Progenitor cell of endocrine pancreas (in vitro differentiated cells): ENCODE results near the gene DESI2. TPM values are rescaled to one million over a fixed set of nuclear protein-coding genes. Genes with fewer than 3 reads are reported as not detected.

ENCODE experiments used
- DNase-seq: peaks from one replicate; pipeline ENCODE4 v3.0.0; 2021; ENCODE audit warnings: low spot score; ENCODE audit not compliant: unreplicated experiment
- H3K27ac Mint-ChIP-seq: 2 replicates; pipeline ENCODE4 v1.8.0; 2021; ENCODE audit warnings: mild to moderate bottlenecking, moderate library complexity, mixed read lengths
- H3K27me3 Mint-ChIP-seq: 2 replicates; pipeline ENCODE4 v1.8.0; 2021; ENCODE audit warnings: mixed read lengths
- H3K36me3 Mint-ChIP-seq: 2 replicates; pipeline ENCODE4 v1.8.0; 2022; ENCODE audit warnings: mixed read lengths; ENCODE audit not compliant: insufficient read depth
- H3K4me1 Mint-ChIP-seq: 2 replicates; pipeline ENCODE4 v1.8.0; 2021; ENCODE audit warnings: low read depth, mixed read lengths
- H3K4me3 Mint-ChIP-seq: 2 replicates; pipeline ENCODE4 v1.8.0; 2021; ENCODE audit warnings: low read depth, mild to moderate bottlenecking, moderate library complexity, mixed read lengths
- H3K9me3 Mint-ChIP-seq: 2 replicates; pipeline ENCODE4 v1.8.0; 2021; ENCODE audit warnings: low read depth, mixed read lengths
- total RNA-seq: library from RNA; stranded (reverse); gene quantifications from 2 replicates; pipeline ENCODE4 v1.2.1, GENCODE V29; 2021
- TF ChIP-seq, protein P1 (sequence below): fragments of 200-600 bp; sonication (generic); IDR thresholded peaks from one replicate; pipeline ENCODE4 v1.5.0; 2021; ENCODE audit warnings: antibody characterized with exemption, mild to moderate bottlenecking; ENCODE audit not compliant: unreplicated experiment

DESI2 gene
- total RNA-seq, 1 donor from 2014 or later, result 32.7 TPM

DNA sequence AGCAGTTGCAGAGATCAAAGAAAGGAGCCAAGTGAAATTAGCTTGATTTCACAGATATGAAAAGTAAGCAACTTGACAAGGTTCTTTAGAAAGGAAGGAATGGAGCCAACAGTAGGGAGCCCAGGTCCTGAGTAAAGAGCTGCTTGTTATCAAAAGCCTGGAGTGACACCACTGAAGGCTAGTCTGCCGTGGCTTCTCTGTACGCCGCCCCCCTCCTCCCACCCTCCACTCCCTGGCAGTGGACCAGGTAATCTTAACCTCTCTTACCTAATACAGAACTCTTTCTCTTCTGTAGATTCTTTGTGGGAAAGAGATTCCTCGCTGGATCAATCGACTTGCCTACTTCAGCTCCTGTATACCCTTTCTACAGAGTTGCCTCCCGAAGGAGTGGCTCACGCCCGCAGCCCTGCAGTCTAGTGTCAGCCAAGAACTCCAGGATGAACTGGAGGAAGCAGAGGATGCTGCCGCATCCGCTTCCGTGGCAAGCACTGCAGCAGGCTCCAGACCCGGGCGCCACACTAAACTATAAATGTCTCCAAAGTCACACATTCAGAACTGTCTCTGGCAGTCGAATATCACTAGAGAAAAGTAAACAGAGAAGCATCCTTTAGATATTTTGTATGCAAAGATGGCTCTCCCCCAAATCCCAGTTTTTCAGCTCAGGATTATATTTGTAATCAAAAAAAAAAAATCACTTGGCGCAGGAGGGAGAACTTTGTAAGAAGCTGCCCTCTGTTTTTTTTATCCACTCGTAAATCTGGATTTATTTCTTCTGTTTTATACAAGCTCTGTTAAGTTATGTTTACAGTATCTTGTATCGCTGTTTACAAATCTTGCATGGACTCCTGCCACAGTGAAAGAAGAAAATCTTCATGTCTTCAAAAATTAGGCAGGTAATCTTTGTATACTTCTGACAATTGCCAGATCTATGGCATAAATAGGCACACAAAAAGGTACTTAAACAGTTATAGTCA is 52.6 kb downstream of the DESI2 start:
- peaks cover 2% of the 10 kb centered on the region for H3K4me1 Mint-ChIP-seq
- H3K36me3 Mint-ChIP-seq, result peaks cover 18% of the 10 kb centered on the region
- peaks cover 4% of the 10 kb centered on the region for H3K9me3 Mint-ChIP-seq
- TF ChIP-seq, protein P1, sequence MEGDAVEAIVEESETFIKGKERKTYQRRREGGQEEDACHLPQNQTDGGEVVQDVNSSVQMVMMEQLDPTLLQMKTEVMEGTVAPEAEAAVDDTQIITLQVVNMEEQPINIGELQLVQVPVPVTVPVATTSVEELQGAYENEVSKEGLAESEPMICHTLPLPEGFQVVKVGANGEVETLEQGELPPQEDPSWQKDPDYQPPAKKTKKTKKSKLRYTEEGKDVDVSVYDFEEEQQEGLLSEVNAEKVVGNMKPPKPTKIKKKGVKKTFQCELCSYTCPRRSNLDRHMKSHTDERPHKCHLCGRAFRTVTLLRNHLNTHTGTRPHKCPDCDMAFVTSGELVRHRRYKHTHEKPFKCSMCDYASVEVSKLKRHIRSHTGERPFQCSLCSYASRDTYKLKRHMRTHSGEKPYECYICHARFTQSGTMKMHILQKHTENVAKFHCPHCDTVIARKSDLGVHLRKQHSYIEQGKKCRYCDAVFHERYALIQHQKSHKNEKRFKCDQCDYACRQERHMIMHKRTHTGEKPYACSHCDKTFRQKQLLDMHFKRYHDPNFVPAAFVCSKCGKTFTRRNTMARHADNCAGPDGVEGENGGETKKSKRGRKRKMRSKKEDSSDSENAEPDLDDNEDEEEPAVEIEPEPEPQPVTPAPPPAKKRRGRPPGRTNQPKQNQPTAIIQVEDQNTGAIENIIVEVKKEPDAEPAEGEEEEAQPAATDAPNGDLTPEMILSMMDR, result no peak
- H3K27ac Mint-ChIP-seq, result peak overlapping the region; percentile 73
- no peaks in the 10 kb centered on the region for H3K27me3 Mint-ChIP-seq
- no peak overlapping the region for H3K4me3 Mint-ChIP-seq
- no peak for DNase-seq

DNA sequence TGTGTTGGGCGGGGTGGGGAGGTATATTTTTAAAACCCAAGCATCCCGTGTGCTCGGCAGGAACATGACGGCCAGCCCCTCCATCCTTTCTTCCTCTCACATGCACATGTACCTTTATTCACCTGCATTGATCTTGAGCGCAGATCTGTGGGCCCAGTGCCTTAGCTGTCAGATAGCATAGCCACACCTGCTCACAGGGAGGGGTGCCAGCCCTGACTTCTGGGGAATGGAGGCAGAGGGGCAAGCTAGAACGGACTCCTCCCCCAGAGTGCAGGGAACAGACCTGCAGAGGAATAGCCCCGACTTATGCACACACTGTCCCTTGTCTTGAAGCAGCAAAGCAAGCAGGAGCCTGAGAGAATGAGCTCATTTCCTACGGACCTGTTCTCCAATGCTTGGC is 56.1 kb downstream of the DESI2 start:
- no peaks in the 10 kb centered on the region for H3K9me3 Mint-ChIP-seq

DNA sequence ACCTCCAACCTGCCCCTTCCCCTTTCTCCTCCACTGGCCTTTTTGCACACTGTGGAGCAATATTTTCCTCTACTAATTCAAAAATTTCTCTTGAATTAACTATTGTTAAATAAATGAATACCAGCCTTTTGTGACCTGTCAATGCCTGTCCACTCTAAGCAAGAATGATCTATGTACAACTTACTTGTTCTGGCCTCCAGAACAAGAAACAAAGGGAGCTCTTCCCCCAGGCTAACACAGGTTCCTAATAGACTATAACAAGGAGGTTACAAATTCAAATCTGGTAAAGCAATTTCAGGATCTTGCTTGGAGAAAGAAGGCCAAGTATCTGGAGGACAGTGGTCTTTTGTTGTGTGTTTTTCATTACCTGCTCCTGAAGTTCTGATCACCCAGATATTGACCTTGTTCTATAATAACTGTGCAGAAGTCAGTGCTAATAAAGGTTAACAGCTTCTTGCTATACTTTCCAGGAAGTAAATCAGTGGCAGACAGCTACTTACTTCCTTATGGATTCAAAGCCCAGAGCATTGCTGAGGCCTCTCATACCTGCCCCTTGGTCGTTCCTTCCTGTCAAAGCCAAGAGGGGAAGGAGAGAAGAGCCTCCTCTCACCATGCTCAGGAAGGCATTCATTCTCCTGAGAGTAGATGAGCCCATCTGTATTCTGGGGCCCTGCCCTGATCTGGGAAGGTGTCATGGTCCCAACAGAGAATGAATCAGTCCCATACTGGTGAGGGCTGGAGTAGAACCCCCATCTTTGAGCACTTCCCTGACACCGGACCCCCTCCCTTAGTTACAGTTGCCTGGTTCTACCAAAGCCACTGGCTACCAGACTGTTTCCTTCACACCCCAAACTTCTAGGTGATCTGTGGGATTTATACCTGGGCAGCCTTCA is 56.8 kb downstream of the DESI2 start:
- Mint-ChIP-seq H3K4me1 (peaks cover 2% of the 10 kb centered on the region), H3K36me3 (peaks cover 3% of the 10 kb centered on the region), H3K9me3 (no peaks in the 10 kb centered on the region), H3K27me3 (no peaks in the 10 kb centered on the region), H3K27ac (peak overlapping the region; percentile 63), H3K4me3 (no peak overlapping the region)
- no peak for DNase-seq
- TF ChIP-seq, protein P1, result no peak

More for the DNA sequence above, 56.1 kb downstream of the DESI2 start:
- Mint-ChIP-seq H3K27ac (no peak overlapping the region), H3K4me1 (peaks cover 2% of the 10 kb centered on the region), H3K27me3 (no peaks in the 10 kb centered on the region), H3K4me3 (no peak overlapping the region), H3K36me3 (peaks cover 6% of the 10 kb centered on the region)
- TF ChIP-seq, protein P1, result no peak
- DNase-seq, result no peak

DNA sequence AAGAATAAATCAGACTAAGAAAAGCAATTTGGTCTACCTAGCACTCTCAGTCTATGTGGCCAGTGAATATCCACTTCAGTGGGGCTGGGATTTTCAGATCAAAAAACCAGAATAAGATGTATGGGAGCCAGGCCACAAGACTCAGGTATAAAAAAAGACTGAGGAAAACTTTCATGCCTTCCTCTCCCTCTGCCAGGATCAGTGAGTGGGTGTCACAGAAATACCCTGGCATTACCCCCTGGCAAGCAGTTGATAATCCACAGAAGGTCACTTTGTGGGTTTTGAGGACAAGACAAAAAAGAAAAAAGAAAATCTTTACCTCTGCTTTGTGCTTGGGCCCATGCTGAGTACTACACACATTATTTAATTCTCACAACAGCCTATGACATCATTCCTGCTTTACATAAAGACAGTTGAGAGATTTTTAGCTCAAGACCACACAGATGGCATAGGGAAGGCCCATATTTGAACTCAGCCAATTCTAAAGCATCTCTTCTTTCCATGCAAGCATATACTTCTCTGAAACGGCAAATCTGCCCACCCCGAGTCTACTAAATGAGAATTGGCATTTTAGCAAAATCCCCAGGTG is 57.6 kb downstream of the DESI2 start:
- H3K36me3 Mint-ChIP-seq, result peaks cover 1% of the 10 kb centered on the region
- TF ChIP-seq, protein P1, result no peak
- no peak overlapping the region for H3K4me3 Mint-ChIP-seq
- DNase-seq, result no peak
- no peaks in the 10 kb centered on the region for H3K9me3 Mint-ChIP-seq
- H3K27me3 Mint-ChIP-seq, result no peaks in the 10 kb centered on the region
- H3K4me1 Mint-ChIP-seq, result peaks cover 2% of the 10 kb centered on the region
- H3K27ac Mint-ChIP-seq, result no peak overlapping the region

DNA sequence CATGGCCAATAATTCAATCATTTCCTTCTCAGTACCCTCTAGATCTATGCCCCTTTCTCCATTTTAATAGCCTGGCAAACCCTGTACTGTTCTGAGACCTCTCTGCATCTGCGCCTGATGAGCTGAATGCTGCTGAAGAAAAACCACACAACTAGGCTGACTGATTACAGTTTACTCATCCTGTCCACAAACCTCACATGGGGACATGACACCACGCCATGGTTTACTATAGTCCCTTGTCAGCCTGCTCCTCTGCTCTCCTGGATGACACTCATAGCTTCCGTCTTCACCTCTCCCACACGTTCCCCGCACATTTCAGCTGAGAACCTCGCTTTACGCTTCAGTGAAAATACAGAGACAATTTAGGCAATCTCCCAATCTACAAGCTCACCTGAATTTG is 59.7 kb downstream of the DESI2 start:
- Mint-ChIP-seq H3K4me1 (peaks cover 2% of the 10 kb centered on the region), H3K9me3 (no peaks in the 10 kb centered on the region), H3K27me3 (no peaks in the 10 kb centered on the region), H3K4me3 (no peak overlapping the region), H3K27ac (peak overlapping the region; percentile 8), H3K36me3 (no peaks in the 10 kb centered on the region)
- TF ChIP-seq, protein P1, result no peak
- DNase-seq, result no peak
